HepG2 (cell line): ENCODE data around the gene PROX1. TPM values are rescaled to one million over a fixed set of nuclear protein-coding genes. Genes with fewer than 3 reads are reported as not detected.

Experiments
- ATAC-seq: fragments of 200-7000 bp; cut with Tn5 transposase; 3 replicates; pipeline ENCODE4 v1.9.1; 2020; ENCODE audit warnings: mild to moderate bottlenecking, moderate library complexity
- BruUV-seq: library from RNA; stranded (reverse); fragments of 400-500 nt; replicated peaks from 2 replicates; lab custom pipeline; 2021; lab: Mats Ljungman, UMichigan
- CTCF ChIA-PET: fragments of 300-600 bp; formaldehyde crosslinking; extraction: SDS; loops from one replicate; lab custom pipeline; 2021; ENCODE audit warnings: low total read pairs, inconsistent platforms, low intra/inter-chr PET ratio; lab: Yijun Ruan, JAX
- POLR2A ChIA-PET: fragments of 350-600 bp; sonication (Branson Sonifier 250); formaldehyde crosslinking; loops from one replicate; lab custom pipeline; 2020; ENCODE audit warnings: antibody characterized with exemption, inconsistent platforms; lab: Yijun Ruan, JAX
- DNase-seq: peaks from one replicate; pipeline ENCODE4 v3.0.0-alpha.2; 2015; ENCODE audit warnings: low spot score
- FAIRE-seq: peaks from 3 replicates; lab custom pipeline; 2011; peaks lifted over from hg19 to GRCh38; lab: Jason Lieb, UNC
- H2AFZ ChIP-seq: one replicate; pipeline ENCODE4 v1.6.1; 2011; ENCODE audit warnings: low read length, inconsistent platforms
- H3K27ac ChIP-seq: fragments of 300-600 bp; 3 replicates; pipeline ENCODE4 v1.8.0; 2011; ENCODE audit warnings: mixed run types, mild to moderate bottlenecking, mixed read lengths, low read length, inconsistent platforms; ENCODE audit not compliant: insufficient read depth; ENCODE audit errors: extremely low read length
- H3K27me3 ChIP-seq, 2 experiments: fragments of 200-600 bp in 1 of 2; 2 replicates in 1 of 2; 3 replicates in 1 of 2; pipeline versions ENCODE4 v1.6.0 to v1.8.0; 2011; ENCODE audit warnings: low read length in 2 of 2, mild to moderate bottlenecking in 2 of 2, moderate library complexity in 2 of 2, inconsistent platforms in 1 of 2; ENCODE audit not compliant: insufficient read depth in 2 of 2, control insufficient read depth in 1 of 2
- H3K36me3 ChIP-seq, 2 experiments: fragments of 200-600 bp in 1 of 2; replicated peaks in 1 of 2; 2 replicates in 1 of 2; 3 replicates in 1 of 2; pipeline versions ENCODE4 v1.5.1 to v1.8.0; 2011; ENCODE audit warnings: low read length in 2 of 2, inconsistent platforms in 1 of 2; ENCODE audit not compliant: insufficient read depth in 2 of 2, control insufficient read depth in 1 of 2
- H3K4me1 ChIP-seq: 2 replicates; pipeline ENCODE4 v1.5.1; 2012; ENCODE audit warnings: low read length, inconsistent platforms; ENCODE audit not compliant: insufficient read depth
- H3K4me2 ChIP-seq: 2 replicates; pipeline ENCODE4 v1.6.0; 2011; ENCODE audit warnings: low read depth, low read length, inconsistent platforms
- H3K4me3 ChIP-seq, 3 experiments: fragments of 200-600 bp in 1 of 3; sonication (generic), shearing (Covaris generic) in 1 of 3; replicated peaks in 1 of 3; 2 replicates each; pipeline ENCODE4 v1.5.1; 2011 to 2016; ENCODE audit warnings: low read length in 3 of 3, inconsistent platforms in 2 of 3, low read depth in 2 of 3, mild to moderate bottlenecking in 2 of 3, control low read depth in 1 of 3, mixed read lengths in 1 of 3; ENCODE audit not compliant: insufficient read depth in 1 of 3
- H3K79me2 ChIP-seq: one replicate; pipeline ENCODE4 v1.6.1; 2011; ENCODE audit warnings: low read length, inconsistent platforms; ENCODE audit not compliant: insufficient read depth
- H3K9ac ChIP-seq: 2 replicates; pipeline ENCODE4 v1.6.0; 2011; ENCODE audit warnings: mild to moderate bottlenecking, low read depth, low read length, inconsistent platforms; ENCODE audit not compliant: insufficient read depth
- H3K9me3 ChIP-seq: 2 replicates; pipeline ENCODE4 v1.5.1; 2012; ENCODE audit warnings: mild to moderate bottlenecking, low read length
- H4K20me1 ChIP-seq: 2 replicates; pipeline ENCODE4 v1.6.0; 2011; ENCODE audit warnings: inconsistent platforms, mild to moderate bottlenecking, low read length, moderate library complexity; ENCODE audit not compliant: insufficient read depth
- DR1 ChIP-seq: sonication (generic); formaldehyde crosslinking; IDR thresholded peaks from 2 replicates; pipeline ENCODE4 v1.8.0; 2021; ENCODE audit warnings: mild to moderate bottlenecking, missing genetic modification reagents, inconsistent platforms
- RBFOX2 ChIP-seq: fragments of 200-400 bp; formaldehyde crosslinking; IDR thresholded peaks from 2 replicates; pipeline ENCODE4 v1.6.1; 2017; ENCODE audit warnings: low read depth, mild to moderate bottlenecking, low read length
- SAFB2 ChIP-seq: sonication (generic); formaldehyde crosslinking; IDR thresholded peaks from 2 replicates; pipeline ENCODE4 v1.5.1; 2020; ENCODE audit warnings: missing genetic modification reagents, low read depth, mild to moderate bottlenecking, borderline replicate concordance
- SKIL ChIP-seq: sonication (generic); formaldehyde crosslinking; IDR thresholded peaks from 2 replicates; pipeline ENCODE4 v1.8.0; 2022; ENCODE audit warnings: missing genetic modification reagents, mild to moderate bottlenecking, moderate library complexity, borderline replicate concordance
- SP1 ChIP-seq, 2 experiments: fragments of 450-650 bp in 1 of 2; sonication (generic) in 1 of 2; formaldehyde crosslinking in 1 of 2; IDR thresholded peaks; 2 replicates each; pipeline versions ENCODE4 v1.4.0 to v1.6.1; 2016 to 2020; ENCODE audit warnings: missing genetic modification reagents in 1 of 2
- ZFP82 ChIP-seq: sonication (generic); formaldehyde crosslinking; IDR thresholded peaks from 2 replicates; pipeline ENCODE4 v1.5.1; 2020; ENCODE audit warnings: mild to moderate bottlenecking, missing genetic modification reagents, borderline replicate concordance
- ZNF609 ChIP-seq: sonication (generic); formaldehyde crosslinking; IDR thresholded peaks from 2 replicates; pipeline ENCODE4 v1.4.0; 2020; ENCODE audit warnings: mild to moderate bottlenecking, missing genetic modification reagents, borderline replicate concordance
- WGBS: methylation state at CpG from one replicate; pipeline ENCODE4 v1.1.6; 2017; ENCODE audit warnings: low lambda C conversion rate; 5-methylcytosine and 5-hydroxymethylcytosine counted together
- in situ Hi-C: cut with HindIII; loops from 2 replicates; pipeline ENCODE4 v1.10.0; 2017; ENCODE audit warnings: low pct_unique_long_range_greater_than_20kb; ENCODE audit not compliant: extremely low pct_ligation_motif_present
- intact Hi-C: fragments of 100-400 bp; cut with micrococcal nuclease; formaldehyde crosslinking; loops from one replicate; pipeline ENCODE4 v1.10.0; 2022; ENCODE audit not compliant: unreplicated experiment
- polyA plus RNA-seq, 8 experiments: library from polyadenylated mRNA; depleted of rRNA in 3 of 8; stranded (reverse) in 7 of 8; unstranded in 1 of 8; fragments of >200 nt; fragmentation: Illumina TruSeq in 4 of 8; extraction: Trizol in 4 of 8; gene quantifications; 2 replicates each; pipeline versions ENCODE4 v1.2.1 to v1.2.3, GENCODE V29; 2011 to 2016; ENCODE audit warnings: low read depth in 4 of 8, missing spikeins in 1 of 8, mixed read lengths in 1 of 8; ENCODE audit not compliant: insufficient read depth in 1 of 8
- total RNA-seq, 5 experiments: library from RNA; depleted of rRNA; stranded (reverse); fragments of >200 nt; fragmentation: Illumina TruSeq; extraction: Trizol; gene quantifications; 2 replicates each; pipeline ENCODE4 v1.2.3, GENCODE V29; 2016; ENCODE audit warnings: low read depth in 1 of 5

PROX1 gene
- total and polyA plus RNA-seq, 2 of the 13 experiments (the other 11 are each of a cell fraction or from before 2014, with no cell fraction given) = 12.3 to 30.2 TPM

GRCh38 chr1:214003233-214003632, 15.5 kb downstream of the PROX1 start:
- Histone ChIP-seq H4K20me1 (no peaks in the 10 kb centered on the region), H3K9me3 (no peaks in the 10 kb centered on the region), H3K9ac (no peak overlapping the region), H3K4me1 (peaks cover 76% of the 10 kb centered on the region), H3K4me2 (no peak overlapping the region), H3K4me3 (no peak overlapping the region), H3K27me3 (no peaks in the 10 kb centered on the region), H3K79me2 (peaks cover 62% of the 10 kb centered on the region), H3K36me3 (peaks cover 14 to 52% of the 10 kb centered on the region in 2 experiments), H2AFZ (no peak overlapping the region), H3K27ac (peak overlapping the region; percentile 50)
- 78% methylated on average over 3 of the region's 3 CpGs for WGBS
- in situ Hi-C loops = loop anchor here (25.0 kb wide), 1 partner anchor 109 kb away; no protein-coding TSS in a partner anchor
- no peak for FAIRE-seq
- no peak for ATAC-seq
- no TSS peak for BruUV-seq
- ChIA-PET POLR2A (interaction anchor here (0.8 to 4.0 kb wide), 7 partner anchors 10 to 48 kb away, joined by 3 to 56 read pairs (median 21); partner anchors contain the start of gene PROX1), CTCF (no interaction called here)
- intact Hi-C loops = loop anchor here (2.0 to 10.0 kb wide), 2 partner anchors 14 to 878 kb away; no protein-coding TSS in a partner anchor
- no peak for DNase-seq
- TF ChIP-seq SKIL (CRISPR knock-in tag) (no peak), RBFOX2 (peak; percentile 17; the same call in 1 of the 2 replicates), ZFP82 (CRISPR knock-in tag) (no peak), SAFB2 (no peak), DR1 (no peak), SP1 (IDR thresholded peaks at IDR 0.05) (no peak), SP1 (CRISPR knock-in tag; IDR thresholded peaks at IDR 0.05) (no peak), ZNF609 (CRISPR knock-in tag) (no peak)
